ENCODE data around the gene RAPGEF4.

The RAPGEF4 gene

DNA sequence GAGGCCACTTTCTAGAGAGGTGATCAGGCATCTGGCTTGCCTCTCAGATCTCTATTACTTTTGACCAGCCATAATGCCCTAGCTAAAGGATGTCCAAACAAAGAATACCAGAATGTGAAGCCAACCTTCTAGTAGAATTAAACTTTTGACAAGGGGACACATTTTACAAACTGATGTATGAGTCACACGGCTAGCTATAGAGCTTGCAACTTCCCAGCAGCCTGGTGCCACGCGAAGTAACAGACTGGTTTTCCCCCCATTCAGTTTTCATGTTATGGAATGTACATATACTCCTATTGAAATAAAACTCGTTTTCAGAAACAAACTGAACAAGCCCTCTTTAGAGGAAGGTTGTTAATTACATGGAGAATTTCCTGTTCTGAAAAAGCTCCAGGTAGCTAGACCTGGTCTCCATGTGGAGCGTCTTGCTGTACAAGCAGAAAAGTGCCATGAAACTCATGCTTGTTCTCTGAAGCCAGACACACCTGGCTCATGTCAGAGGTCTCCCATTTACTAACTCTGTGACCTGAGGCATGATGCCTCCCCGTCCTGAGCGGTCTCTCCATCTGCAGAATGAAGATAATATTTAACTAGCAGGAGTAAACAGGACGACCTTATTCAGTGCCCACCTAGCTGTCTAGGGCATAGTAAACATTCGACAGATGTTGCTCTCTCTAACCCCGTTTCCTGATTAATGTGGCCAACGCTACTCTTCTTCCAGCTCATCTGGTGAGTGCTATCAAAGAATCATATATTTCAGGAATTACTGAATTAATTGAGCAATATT is 258.5 kb downstream of the RAPGEF4 start:
- DNase-seq = no peak

DNA sequence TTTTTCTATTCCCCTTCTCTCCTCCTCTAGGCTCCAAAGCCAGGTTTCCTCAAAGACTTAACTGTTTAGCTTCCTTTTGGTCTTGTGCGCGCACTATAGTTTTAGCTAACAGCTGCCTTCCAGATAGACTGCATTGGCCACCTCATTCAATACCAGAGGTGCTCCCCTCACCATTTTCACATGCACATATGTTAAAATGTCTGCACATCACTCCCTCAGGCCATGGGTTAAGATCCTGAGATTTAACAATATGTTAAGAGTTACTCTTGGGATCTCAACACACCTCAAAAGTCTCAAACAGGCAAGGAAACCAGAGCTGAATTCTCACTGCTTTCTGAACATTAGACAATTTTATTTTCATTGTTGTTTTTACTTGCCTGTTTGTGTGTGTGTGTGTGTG is 259.2 kb downstream of the RAPGEF4 start:
- no peak for DNase-seq

DNA sequence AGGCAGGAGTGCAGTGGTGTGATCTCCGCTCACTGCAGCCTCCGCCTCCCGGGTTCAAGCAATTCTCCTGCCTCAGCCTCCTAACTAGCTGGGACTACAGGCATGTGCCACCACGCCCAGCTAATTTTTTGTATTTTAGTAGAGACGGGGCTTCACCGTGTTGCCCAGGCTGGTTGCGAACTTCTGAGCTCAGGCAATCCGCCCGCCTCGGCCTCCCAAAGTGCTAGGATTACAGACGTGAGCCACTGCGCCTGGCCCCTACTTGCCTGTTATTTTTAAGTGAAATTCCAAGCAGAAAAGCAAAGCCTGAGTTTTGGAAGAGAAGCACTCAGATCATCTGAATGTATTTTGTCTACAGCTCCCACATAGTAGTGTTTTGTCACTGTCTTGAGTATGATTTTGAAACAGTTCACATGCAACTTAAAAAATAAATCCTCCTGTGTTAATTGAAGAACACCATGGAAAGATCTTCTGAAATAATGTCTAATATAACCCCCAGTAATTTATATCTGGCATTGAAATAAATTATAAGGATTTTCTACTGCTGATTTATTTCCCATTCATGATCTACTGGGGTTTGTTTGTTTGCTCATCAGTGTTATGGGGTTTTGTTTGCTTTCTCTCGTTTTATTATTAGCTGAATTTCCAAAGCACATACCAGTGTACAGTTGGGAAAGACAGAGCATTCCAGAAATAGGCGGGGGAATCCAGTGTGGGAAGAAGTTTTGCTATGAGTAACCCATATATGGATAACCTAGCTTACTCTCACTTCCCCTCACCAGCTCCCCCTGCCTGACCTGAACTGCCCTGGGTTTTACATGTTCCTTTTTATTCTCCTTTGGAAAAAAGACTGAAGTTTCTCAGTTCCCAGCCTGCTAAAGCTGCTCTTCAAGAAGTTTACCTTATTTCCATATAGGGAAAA is 259.9 kb downstream of the RAPGEF4 start:
- DNase-seq = no peak

DNA sequence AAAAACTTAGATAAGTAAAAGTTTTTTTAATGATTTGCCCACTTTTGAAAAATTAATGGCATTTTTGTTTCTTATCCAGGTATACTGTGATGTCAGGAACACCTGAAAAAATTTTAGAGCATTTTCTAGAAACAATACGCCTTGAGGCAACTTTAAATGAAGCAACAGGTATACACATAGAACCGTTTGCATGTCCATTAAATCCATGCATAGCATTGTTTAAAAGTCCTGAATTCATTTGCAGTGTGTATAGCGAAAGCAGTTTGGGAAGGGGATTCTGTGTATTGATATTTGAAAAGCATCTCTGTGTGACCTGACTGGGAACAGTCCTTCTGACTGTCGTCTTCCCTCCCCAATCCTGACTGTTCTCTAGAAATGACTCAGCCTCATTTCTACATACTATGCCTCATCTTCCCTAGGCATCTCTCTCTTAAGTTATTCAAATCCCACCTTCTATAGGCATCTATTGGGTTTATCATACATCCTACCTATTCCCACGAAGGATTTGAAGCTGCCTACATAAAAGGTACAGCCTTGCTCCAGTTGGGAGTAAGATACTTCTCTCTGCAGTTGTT is 260.8 kb downstream of the RAPGEF4 start:
- no peak for DNase-seq

DNA sequence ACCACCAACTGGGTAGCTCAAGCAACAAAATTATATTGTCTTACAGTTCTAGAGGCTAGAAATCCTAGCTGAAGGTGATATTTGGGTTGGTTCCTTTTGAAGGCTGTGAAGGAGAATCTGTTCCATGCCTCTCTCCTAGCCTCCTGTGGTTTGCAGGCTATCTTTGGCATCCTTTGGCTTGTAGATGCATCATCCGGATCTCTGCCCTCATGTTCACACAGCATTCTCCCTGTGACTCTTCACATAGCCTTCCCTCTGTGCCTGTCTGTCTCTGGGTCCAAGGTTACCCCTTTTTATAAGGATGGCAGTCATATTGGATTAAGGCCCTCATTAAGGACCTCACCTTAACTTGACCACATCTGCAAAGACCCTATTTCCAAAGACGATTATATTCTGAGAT is 261.4 kb downstream of the RAPGEF4 start:
- DNase-seq = no peak

DNA sequence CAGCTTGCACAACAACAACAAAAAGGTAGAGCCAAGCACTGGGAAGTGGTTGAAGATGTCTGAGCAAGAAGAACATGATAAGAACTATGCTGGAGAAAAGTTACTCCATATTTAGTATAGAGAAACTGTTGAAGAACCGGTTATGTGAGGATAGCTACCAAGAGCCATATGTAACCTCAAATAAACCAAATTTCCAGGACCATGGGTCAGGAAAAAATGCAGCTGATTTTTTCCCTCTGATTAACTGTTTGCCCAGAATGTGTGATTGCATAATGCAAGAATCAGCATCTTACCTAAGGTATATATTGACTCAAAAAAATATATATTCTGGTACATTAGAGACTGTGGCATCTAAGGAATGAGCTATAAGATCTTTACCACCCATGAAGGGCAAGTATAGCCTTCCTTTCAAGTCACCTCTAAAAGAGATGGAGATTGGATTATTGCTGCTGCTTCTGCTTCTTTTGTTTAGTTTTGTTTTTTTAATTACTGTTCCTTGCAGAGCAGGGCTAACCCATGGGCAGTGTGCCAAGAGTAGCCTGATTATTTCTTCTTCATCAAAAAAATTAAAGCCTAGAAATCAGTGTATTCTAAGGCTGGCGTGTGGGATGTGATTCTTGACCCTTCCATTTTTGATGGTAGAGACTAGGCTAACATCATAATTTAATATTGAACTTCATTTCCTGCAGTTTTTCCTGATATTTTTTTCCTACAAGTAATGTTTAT is 263.1 kb downstream of the RAPGEF4 start:
- no peak for DNase-seq

DNA sequence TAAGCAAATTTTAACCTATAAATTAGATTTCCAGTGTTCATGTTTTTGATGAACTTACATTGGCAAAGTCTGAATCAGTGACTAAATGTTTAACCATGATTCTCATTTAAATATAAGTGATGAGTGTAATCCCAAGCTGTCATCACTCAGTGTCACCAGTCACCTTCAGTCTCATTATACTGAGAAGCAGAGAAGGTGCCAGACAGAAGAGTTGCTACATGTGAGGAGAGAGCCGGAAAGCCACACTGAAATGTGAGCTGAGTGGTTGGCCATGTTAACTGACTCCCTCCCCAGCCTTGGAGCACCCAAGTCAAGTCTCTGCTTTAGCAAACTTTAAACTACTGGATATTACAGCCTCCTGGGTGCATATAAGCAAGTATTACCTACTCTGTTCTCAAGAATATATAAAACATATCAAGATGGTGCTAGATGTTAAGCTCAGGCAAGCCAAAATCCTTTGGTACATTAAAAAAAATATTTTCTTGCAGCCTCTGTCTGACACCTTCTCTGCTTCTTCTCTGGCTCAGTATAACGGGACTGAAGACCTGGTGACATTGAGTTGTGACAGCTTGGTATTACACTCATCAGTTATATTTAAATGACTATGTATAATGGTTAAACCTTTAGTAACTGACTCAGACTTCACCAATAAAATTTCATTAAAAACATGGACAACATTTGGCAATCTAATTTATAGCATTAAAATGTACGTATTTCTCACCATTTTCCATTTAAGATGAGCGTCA is 264.2 kb downstream of the RAPGEF4 start:
- DNase-seq = no peak

DNA sequence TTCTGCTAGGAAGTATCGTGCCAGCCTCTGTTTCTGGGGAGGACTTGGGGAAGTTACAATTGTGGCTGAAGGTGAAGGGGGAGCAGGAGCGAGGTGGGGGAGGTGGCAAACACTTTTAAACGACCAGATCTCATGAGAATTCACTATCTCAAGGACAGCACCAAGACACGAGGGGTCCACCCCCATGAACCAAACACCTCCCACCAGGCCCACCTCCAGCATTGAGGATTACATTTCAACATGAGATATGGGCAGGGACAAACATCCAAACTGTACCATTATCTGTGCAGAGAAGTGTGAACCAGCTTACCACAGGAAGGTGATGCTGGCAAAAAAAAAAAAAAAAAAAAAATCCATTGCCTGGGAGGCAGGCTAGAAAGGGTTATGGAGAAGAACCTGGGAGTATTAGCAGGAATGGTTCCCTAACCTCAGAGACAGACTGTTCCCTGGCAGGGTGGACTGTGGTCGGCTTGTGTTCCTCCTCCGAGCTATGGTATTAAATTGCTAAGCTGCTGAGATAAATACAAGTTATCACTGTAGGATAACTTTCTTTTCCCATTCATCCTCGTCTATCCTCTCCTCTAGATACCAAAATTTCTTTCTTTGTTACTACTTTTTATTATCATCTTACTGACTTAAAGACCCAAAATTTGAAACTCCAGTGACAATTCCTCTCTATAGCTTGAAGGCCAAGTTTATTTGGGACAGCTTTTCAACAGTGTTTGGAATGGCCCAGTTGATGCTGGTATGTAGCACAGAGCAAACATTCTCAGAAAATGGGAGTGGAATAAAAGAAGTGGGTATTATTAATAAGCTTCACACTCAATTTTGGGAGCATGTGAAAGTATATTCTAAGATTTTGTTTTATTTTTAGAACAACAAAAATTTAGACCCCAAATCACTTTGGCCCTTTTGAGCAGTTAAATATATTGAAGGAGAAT is 266.3 kb downstream of the RAPGEF4 start:
- DNase-seq = no peak

DNA sequence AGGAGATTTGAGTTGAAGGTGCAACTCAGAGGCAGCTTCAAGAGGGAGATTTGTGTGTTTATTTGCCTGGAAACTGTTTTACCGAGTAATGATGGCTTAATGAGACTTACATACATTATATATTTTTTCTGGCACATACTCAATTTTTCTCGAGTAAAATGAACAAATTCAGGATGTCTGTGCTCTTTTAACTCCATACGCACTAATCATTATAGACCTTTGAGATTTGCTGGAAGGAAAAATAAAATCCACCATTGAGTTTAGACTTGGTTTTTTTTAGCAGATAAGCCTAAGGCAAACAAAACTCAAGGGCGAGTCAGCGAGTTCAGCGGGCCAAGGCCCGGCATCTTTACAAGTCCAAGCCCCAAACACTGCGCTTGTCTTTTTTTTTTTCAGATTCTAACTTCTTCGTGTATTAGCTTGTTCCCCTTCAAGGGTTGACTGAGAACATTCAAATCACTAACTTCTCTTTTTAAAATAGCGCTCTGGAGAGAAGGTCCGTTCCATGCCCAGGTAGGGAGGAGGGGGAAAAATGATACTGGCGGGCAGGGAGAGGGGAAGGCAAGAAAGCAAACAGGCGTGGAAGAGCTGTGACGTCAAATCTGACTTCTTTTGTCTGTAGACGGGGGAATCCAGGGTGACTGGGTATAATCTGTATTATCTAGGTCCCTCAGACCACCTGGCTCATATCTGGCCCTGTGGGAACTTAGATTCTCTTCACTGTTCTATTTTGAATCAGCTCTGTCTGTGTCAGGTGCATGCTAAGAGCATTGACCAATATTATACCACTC is 267.3 kb downstream of the RAPGEF4 start:
- DNase-seq = no peak

DNA sequence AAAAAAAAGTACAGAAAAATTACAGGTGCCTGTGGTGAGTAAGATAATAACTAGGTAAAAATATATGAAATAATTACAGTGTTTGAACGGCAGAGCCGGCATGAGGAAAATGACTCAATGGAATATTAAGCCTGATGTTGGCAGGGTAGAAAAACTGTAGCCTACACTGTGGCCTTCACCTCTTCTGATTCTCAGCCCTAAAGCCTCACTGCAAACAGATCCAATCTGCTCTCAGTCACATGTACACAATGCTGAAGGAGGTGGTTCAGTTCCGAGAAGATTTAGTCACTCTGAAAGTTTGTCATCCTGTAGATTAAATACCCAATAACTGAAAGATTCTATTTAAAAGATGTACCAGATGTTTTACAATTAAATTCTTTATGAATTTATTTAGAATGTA is 273.1 kb downstream of the RAPGEF4 start:
- DNase-seq = no peak

DNA sequence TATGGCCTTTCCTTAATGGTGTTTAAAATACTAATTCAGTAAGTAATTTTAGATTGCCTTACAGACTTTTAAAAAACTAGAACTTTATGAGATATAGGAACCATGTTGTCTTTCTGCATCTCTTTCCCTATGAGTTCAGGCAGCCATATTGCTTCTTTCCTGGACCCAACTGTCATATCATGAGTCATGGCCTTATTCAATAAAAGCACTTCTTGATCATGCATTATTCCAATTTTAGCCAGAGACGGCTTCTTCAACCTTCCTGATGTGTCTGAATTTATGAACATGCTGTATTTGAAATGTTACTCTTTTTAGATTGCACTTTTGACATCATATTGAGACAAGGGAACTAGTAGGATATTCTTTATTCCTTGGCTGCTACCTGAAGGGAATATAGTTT is 274.6 kb downstream of the RAPGEF4 start:
- no peak for DNase-seq

DNA sequence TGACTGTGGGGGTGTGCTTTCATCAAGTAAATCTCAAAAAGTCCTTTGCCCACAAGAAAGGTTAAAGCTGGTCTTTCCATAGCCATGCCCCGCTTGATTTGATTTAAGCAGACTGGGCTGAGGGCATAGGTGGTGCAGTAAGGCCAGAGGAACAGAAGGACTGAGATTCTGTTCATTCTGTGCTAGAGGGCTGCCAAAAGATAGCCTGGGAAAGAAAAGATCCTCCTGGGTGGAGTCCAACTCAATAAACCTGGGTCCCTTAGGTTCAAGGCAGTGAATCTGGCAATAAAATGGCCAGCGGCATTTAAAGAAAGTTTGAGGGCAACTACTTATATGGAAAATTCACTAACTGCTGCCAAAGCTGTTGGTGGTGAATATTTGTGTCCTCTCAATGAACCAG is 280.8 kb downstream of the RAPGEF4 start:
- no peak for DNase-seq

DNA sequence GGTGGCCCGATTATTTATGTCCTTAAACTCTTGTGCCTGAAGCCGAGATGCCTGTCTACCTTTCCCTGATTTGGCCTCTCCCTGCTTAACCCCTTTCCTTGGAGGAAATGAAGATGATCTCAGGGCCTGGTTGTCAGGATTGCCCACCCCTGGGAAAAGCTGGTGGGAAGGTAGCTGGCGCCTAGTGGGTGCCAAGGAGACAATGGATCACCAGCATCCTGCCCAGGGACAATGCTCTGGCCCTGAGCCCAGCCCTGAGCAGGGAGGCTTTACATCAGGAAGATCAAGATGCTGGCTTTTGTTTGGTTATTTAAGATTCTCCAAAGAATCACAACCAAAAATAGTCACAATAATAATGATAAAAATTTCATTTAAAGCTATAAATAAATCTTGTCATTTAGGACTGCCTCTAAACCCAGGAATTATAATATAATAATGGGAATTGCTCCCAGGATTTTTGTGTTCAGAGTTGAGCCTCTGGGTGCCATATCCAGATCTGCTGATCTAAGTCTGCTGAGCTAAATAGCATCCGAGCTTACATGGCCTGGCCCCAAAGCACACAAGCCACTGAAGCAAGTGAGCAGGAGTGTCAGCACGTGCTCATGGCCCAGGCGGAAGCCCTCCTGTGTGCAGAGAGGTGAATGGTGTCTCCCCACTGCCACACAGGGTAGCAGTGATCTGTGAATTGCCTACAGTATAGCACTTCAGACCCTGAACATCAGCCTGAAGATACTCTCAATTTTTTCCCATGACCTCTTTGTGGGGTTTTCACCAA is 282.2 kb downstream of the RAPGEF4 start:
- no peak for DNase-seq

DNA sequence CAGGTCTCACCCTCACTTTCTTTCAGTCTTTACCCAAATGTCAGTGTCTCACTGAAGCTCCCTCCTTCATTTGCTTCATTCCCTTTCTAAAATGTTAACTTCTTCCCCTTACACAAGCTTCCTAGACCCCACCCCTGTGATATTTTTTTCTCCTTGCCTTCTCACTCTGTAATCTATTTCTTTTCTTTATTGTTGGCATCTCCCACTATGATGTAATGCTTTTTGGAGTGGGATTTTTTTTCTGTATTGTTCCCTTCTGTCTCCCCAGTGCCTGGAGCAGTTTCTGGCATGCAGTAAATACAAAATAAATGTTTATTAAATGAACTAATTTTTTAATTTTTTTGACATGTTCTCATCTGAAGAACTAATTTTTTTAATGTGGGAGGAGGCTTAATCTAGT is 284.1 kb downstream of the RAPGEF4 start:
- DNase-seq = no peak

DNA sequence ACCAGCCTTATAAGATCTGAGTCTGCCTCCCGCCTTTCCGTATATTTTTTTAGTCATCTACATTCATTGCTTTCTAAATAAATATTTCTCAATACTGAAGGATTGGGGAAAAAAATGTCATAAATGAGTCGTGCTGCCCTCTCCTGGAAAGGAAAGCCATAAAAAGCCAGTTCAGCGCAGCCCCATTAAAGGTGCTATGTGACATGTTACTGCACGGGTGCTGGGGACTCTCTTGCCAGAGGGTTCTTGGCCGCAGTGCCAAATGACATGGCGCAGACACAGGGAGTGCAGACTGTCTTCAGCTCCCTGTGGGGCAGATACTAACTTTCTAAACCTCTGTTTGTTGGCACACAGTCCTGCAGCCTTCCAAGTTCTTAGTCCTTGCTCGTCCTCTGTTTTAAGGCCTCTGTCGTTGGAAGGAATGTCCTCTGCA is 286.3 kb downstream of the RAPGEF4 start:
- no peak for DNase-seq

DNA sequence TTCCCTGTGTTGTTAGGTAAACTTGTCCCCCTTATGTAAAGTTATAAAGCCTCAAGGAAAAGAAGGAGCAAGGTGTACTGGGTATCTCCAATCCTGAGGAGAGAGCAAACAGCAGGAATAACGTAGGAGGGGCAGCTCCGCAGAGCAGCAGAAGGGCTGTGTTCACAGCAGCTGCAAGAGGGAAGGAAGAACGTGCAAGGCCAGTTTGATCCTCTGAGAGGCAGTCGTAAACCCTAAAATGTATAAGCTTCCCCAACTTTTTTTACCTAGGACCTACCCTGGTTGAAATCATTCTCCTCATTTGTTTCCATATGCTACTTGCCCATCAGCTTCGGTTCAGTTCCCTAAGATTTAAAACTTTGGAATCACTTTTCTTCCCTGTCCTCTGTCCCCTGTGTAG is 288.1 kb downstream of the RAPGEF4 start:
- no peak for DNase-seq

DNA sequence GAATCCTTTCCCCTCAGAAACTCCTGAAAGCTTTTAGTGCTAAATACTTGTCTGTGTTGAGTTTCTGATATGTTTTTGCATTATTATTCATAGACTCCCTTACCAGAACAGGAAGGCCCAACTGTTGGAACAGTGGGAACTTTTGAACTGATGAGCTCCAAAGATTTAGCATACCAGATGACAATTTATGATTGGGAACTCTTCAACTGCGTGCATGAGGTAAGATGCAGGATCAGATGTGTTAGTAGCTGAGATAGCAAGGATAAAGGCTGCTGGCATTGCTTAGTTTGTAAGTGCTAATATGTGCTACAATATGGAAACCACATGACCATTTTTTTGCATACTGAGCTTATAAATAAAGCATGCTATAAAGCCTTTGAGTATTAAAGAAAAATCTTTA is 290.8 kb downstream of the RAPGEF4 start:
- no peak for DNase-seq

All from anterior cingulate cortex (tissue), 58 donors.